Gastrocnemius medialis (tissue), 4 donors: ENCODE data around the gene BEND6.

ENCODE experiments used
- POLR2A ChIP-seq, 2 donors: fragments of 450-650 bp; IDR thresholded peaks; one replicate each; pipeline ENCODE4 v1.6.1; 2017; ENCODE audit warnings: antibody characterized with exemption in 2 of 2, mild to moderate bottlenecking in 2 of 2, moderate library complexity in 2 of 2
- TF ChIP-seq, protein P1 (sequence below), 5 experiments: fragments of 450-650 bp in 3 of 5; fragments of 200-600 bp in 2 of 5; sonication (generic) in 2 of 5; IDR thresholded peaks in 4 of 5; conservative IDR thresholded peaks in 1 of 5; 1 replicate in 4 of 5; 2 replicates in 1 of 5; pipeline ENCODE4 v1.5.1; 2016 to 2019; ENCODE audit warnings: antibody characterized with exemption in 5 of 5, mild to moderate bottlenecking in 3 of 5, moderate library complexity in 3 of 5

DNA sequence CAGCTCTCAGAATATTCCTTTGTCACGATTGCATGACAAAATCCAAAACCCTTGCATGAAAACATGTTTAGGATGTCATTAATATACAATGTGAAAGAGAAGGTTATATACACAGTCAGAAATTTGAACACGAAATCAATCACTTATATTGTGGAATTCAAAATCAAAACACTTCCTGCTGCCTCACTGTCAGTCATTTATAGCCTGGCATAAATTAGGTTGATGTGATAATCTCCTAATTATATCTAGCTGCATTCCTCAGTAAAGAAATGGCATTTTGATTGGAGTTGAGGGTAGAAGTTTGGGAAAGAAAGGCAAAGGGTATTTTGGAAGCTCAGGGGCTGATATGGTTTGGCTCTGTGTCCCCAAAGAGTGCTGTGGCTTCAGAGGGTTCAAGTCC, 24.1 kb upstream of the BEND6 start:
- TF ChIP-seq POLR2A (IDR thresholded peaks at IDR 0.05), result no peak
- TF ChIP-seq, protein P1, sequence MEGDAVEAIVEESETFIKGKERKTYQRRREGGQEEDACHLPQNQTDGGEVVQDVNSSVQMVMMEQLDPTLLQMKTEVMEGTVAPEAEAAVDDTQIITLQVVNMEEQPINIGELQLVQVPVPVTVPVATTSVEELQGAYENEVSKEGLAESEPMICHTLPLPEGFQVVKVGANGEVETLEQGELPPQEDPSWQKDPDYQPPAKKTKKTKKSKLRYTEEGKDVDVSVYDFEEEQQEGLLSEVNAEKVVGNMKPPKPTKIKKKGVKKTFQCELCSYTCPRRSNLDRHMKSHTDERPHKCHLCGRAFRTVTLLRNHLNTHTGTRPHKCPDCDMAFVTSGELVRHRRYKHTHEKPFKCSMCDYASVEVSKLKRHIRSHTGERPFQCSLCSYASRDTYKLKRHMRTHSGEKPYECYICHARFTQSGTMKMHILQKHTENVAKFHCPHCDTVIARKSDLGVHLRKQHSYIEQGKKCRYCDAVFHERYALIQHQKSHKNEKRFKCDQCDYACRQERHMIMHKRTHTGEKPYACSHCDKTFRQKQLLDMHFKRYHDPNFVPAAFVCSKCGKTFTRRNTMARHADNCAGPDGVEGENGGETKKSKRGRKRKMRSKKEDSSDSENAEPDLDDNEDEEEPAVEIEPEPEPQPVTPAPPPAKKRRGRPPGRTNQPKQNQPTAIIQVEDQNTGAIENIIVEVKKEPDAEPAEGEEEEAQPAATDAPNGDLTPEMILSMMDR (IDR thresholded peaks at IDR 0.05 in 4 of 5, conservative IDR thresholded peaks at IDR 0.05 in 1 of 5), result no peak
